ENCODE measurements around the gene PDE7B. TPM values are rescaled to one million over a fixed set of nuclear protein-coding genes. Genes with fewer than 3 reads are reported as not detected.
A peak's percentile ranks its signal among the peaks of the same experiment; 100 is the strongest.

PDE7B gene
- total RNA-seq, 1 experiment from 2014 or later, result 1.3 TPM

DNA sequence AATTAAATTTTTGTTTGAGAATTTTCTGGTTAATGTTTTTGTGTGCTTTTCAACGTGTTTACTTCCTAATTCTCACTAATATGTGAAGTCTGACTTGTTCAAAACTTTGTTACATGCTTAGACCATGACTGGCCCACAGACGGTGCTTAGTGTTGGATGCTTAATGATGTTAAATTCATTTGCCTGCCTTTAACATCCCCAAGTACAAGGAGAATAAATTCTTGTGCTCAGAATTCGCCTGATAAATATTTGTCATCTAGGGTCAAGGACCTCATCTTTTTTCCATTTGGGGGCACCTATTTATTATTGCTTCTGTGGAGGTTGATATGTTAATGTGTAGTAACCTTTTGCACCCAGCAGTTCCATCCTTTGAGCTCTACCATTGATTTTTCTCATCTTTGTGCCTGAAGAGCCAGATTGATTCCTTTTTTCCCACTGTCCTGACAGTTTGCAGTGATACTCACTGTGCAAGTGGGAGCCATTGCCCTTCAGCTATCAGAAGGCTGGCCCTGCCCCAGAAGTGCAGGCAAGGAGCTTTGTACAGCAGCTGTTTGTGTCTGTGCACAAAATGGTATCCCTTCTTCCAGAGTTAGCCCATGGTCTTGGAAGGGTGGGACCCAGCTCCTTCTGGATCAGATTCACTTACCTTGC, 170.8 kb downstream of the PDE7B start:
- no peak for DNase-seq (ENCODE audit: low read depth)

- DNase-seq (ENCODE audit: low read depth), result no peak
These were observed 173.2 kb downstream of the PDE7B start for GRCh38 chr6:136024711-136025110.

- DNase-seq (ENCODE audit: low read depth), result no peak
These were observed 174.2 kb downstream of the PDE7B start for GRCh38 chr6:136025736-136026135.

DNA sequence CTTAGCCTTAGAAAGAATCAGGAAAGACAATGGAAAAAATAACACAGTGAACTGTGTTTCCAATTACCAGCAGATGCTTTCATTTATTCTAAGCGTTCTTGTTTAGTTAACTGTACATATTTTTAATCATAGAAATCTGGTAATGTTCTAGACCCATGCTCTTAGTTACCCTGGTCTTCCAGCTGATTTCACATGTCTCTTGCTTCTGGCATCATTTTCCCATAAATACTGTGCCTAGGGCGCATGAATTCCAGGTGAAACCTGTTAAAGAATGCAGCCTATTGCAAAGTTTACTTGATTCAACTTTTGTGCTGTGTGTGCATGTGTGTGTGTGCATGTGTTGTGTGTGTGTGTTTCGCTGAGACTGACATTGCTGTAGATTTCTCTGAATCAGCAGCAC, 178.6 kb downstream of the PDE7B start:
- no peak for DNase-seq (ENCODE audit: low read depth)

GRCh38 chr6:136031982-136032381, 180.5 kb downstream of the PDE7B start:
- DNase-seq (ENCODE audit: low read depth), result peak; percentile 7

DNA sequence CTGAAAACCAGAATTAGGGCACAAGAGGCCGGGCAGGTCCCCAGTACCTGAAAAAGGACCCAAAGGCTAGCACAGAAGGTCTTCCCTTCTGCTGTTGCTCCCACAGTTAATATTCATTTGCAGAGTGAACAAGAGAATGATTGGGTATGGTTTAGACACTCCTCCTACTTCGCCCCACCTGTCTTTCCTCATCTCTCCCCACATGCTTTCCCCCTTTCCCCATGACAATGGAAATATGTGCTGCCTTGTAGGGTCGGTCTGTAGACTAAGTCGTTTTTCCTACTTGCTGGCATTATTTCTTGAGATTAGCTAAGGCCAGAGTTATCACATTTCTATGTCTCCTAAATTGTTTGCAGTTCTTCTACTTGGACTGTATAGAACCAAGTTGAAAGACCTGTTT, 181.9 kb downstream of the PDE7B start:
- no peak for DNase-seq (ENCODE audit: low read depth)

- no peak for DNase-seq (ENCODE audit: low read depth)
These were observed 182.9 kb downstream of the PDE7B start for GRCh38 chr6:136034422-136034821.

DNA sequence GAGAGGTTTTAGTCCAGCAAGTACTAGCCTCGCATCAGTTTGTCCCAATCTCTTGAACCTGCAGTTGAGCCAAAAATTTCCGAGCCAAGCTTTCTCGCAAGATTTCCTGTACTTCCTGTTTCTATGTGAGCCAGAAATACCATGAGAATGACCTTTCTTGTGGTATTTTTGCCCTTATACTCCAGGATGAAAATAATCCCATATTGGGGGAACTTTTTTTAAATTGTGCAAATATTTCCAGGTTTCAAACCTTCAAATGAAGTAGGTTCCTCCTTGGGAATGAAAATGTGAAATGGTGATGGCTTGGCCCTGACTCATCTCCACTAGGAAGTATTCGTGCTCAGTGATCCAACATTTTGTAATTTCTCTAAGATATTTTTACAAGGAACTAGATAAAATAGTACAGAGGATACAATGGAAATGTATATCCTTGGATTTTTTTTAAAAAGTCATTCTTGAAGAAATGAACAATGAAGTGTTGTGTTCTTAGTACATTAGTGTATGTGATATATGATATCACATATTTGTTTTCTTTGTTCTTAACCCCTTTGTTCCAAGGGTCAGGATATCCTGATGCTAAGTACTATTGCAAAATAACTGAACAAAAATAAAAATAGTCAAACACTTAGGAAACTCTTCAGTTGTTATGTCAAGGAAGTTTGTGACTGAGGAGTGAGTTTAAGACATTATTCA, 184.0 kb downstream of the PDE7B start:
- DNase-seq (ENCODE audit: low read depth), result peak; percentile 56

DNA sequence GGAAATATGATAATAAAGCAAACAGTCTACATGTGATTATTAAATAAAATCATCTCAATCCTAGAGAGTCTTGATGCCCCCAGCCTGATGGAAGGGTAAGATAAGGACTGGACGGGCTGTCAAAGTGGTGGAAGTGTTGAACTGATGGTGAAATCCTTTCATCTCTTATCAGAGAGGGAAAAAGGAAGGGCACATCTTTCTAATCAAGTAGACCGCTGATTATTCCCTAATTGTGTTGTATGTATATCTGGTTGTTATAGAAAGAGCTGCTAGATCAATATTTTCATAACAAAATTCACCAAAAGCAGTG, 184.5 kb downstream of the PDE7B start:
- no peak for DNase-seq (ENCODE audit: low read depth)

GRCh38 chr6:136036601-136037000, 185.1 kb downstream of the PDE7B start:
- no peak for DNase-seq (ENCODE audit: low read depth)

DNA sequence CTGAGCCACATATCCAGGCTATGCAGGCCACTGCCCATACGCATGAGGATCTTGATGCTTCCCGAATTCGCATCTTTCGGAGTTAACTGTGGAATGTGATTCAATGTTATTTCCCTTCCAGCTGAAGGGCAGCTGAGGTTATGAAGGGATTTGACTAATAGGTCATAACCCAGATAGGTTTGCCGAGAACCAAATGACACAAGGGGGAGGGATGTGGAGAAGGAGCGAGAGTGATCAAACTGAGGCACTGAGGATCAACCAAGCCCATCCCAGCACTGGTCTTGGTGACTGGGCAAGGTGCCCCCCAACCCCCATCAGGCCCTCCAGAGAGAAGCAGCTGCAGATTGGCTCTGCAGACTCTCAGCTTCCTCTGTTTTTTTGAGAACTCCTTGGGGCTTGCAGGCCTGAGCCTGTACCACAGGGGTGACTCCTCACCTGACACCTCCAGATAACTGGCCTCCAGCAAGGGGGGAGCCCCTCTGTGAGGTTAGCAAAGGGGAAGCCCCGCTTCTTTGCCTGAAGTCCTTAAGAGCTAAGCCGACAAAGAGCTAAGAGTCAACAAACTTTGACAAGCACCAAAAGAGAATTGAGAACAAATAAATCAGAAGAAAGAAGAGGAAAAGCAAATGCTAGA, 185.9 kb downstream of the PDE7B start:
- DNase-seq (ENCODE audit: low read depth), result no peak

DNA sequence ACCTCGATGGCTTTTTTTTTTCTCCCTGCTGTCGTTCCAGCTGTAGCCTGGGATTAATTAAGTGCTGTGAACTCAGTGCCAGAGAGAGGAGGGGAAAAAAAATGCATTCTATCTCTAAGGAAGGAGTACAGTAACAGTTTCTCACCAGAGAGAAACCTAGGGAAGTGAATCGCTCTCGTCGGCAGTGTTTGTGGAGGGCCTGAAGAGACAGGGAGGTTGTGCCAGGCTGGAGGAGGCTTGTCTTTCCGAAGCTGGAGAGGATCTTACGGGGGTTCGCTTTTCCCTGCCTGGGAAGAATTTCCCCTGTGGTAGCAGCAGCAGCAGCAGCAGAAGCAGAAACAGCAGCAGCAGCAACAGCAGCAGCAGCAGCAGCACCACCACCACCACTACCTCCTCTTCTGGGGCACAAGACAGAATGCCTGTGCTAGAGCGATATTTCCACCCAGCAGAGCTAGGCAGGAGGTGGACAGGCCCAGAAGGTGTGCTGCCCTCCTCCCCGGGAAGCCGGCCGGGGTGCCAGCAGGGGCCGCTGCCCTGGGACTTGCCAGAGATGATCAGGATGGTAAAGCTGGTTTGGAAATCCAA, 186.5 kb downstream of the PDE7B start:
- no peak for DNase-seq (ENCODE audit: low read depth)

GRCh38 chr6:136038531-136038930, 187.0 kb downstream of the PDE7B start:
- DNase-seq (ENCODE audit: low read depth), result no peak

DNA sequence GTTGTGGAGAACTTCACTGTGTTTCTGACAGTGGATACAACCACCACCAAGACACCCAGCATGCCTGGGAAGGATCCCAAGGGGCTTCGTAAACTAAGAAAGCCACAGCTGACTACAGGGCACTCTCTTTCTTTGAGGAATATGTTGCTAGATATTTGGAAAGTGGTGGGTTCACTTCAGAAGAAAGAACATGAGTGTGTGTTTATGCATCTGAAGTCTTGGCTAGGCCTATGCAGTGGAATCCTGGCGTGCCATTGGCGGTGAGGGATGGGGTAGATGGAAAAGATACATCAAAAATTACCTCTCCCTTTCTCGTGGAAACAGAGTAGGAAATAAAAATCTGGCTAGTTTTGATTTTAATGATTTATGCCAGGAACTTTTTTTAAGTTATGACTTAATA, 187.7 kb downstream of the PDE7B start:
- DNase-seq (ENCODE audit: low read depth), result no peak

DNA sequence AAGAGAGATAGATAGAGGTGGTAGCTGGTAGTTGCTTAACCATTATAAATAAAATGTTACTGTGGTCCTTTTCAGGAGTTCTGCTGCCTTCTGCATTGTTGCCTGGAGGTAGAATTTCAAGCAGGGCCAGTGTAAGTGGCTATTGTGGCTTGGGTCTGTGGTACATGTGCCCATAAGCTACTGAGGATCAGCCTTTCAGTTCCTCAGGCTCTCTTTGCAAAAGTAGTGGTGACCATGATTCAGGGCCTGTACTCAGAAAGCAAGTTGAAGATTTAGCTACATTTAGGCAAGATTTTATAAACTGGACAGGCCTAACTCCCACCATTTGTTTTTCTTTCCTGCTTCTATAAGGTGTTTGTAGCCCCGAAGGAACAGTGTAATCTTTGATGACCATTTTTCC, 199.0 kb downstream of the PDE7B start:
- DNase-seq (ENCODE audit: low read depth), result no peak

- no peak for DNase-seq (ENCODE audit: low read depth)
These were observed 199.8 kb downstream of the PDE7B start for GRCh38 chr6:136051140-136051775.

DNA sequence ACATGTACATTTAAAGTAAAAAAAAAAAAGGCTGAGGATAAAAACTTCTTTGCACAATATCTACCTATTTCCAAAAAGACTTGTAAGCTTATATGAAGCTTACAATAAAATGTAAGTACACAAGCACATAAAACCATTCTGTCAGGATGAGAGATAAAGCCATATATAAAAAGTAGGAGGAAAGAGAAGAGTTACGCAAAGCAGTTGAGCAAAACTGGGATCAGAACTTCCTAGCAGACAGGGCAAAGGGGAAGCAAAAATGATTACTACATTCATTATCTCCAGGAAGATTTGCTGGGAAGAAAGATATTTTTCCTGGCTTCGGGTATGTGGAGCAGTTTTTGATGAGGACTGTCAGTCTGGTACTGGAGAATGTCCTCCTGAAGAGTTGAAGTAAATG, 200.5 kb downstream of the PDE7B start:
- no peak for DNase-seq (ENCODE audit: low read depth)

DNA sequence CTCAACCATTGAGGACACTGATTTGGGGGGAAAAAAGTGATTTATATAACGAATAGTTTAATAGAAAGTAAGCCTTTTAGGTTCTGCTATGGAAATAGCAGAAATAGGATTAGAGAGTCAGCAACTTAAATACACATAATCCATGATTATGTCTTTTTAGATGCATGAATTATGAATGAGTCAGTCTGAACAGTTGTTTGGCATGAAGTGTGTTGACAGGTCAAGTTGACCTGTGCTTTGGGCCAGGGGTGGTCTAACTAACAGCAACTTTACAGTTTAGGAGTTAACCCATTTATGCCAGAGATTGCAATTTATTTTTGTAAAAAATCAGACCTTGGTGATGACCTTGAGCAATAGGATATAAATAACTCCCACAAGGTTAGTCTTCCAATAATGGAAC, 207.4 kb downstream of the PDE7B start:
- no peak for DNase-seq (ENCODE audit: low read depth)

DNA sequence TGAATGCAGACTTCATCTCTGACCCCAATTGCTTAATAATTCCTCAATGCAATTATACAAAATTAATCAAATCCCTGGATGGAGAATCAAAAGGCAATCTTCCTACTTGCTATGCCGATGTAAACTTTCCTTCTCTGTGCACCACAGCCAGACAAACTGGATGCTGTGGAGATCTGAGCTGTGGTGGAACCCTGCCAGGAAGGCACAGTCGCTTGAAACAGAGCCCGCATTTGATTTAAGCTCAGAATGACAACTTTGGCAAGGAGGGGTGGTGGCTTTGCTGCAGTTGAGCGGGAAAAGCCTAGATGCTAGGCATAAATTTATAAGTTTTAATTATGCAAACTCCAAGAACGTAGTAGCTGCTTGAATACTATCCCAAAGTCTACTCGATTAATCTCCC, 207.8 kb downstream of the PDE7B start:
- DNase-seq (ENCODE audit: low read depth), result no peak

DNA sequence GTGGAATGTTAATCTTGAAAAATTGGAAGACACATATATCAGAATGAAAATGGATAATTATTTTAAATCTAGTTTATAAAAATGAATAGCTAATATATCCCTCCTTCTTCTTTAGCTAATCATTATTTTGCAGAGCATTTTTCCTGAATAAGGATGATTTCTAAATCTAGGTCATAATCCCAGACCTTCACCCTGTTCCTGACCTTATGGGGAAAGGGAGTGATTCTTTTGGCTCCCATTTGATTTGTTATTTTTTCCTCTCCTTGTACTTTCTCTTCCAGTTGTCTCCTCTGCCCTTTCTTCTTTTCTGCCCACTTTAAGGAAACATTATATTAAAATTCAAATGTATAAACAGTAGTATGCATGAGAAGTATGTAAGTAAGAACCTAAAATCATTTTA, 208.6 kb downstream of the PDE7B start:
- DNase-seq (ENCODE audit: low read depth), result no peak

DNA sequence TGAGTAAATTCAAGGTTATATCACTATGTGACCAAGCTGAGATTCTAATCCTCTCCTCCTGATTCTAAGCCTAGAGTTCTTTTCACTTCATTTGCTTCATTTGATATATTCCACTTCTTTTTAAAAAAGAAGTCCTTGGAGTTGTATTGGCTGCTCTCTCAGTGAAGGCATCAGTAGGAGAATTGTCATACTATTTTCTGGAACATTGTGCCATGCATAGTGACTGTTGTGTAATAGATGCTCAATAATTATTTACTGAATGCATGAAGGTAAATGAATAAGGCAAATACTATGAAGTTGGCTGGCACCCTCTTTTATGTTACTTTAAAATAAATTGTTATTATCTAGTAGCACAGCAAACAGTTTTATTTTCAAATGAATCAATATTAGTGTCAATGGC, 209.3 kb downstream of the PDE7B start:
- DNase-seq (ENCODE audit: low read depth), result no peak

GRCh38 chr6:136061701-136062100, 210.2 kb downstream of the PDE7B start:
- DNase-seq (ENCODE audit: low read depth), result no peak

Data from HT1080 (cell line).